ENCODE data around the gene ZNF598.
A peak's percentile ranks its signal among the peaks of the same experiment; 100 is the strongest.
"Not testable (repeated sequence)": the region's sequence is repeated elsewhere in the genome, so short reads cannot be mapped to it uniquely, and the experiment has no call there.

ZNF598 gene

DNA sequence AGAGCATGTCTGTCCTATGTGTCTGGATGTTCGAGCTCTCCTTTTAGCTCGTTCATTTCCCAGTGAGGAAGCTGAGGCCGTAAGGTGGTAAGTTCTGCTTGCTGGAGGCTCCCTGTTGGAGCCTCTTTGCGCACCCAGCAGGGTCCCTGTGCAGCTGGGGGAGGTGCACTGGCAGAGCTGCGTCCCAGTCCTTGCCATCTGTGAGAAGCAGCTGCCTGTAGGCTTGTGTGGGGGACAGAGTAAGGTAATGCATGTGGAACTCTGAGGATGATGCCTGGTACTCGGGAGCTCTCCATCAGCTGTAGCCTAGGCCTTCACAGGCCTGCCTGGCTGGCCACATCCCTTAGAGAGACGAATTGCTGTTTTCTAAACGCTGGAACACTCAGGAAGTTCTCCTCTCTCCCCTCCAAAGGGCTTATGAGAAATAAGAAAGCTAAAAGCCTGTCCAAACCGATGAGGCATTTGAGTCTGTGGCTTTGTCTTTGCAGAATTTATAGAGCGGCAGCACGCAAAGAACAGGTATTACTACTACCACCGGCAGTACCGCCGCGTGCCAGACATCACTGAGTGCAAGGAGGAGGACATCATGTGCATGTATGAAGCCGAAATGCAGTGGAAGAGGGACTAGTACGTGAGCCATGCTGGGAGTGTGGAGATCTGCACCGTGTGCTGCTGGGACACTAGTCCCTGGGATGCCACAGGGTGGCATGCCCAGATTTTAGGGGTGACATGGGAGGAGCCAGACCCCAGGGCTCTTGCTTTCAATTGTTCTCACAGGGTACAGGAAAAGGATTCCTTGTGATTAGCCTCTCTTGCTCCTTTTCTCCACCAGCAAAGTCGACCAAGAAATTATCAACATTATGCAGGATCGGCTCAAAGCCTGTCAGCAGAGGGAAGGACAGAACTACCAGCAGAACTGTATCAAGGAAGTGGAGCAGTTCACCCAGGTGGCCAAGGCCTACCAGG lies 48.7 kb downstream of the ZNF598 start:
- DNase-seq (ENCODE audit: low read depth, low spot score): peak; percentile 40

GRCh38 chr16:1959269-1960039 lies 50.2 kb downstream of the ZNF598 start, which contains the start of gene NDUFB10:
NDUFB10 (plus strand) TSS chr16:1959538; CDS start chr16:1959625, 87 bp downstream.
- DNase-seq (ENCODE audit: low read depth, low spot score): peak; percentile 96

DNA sequence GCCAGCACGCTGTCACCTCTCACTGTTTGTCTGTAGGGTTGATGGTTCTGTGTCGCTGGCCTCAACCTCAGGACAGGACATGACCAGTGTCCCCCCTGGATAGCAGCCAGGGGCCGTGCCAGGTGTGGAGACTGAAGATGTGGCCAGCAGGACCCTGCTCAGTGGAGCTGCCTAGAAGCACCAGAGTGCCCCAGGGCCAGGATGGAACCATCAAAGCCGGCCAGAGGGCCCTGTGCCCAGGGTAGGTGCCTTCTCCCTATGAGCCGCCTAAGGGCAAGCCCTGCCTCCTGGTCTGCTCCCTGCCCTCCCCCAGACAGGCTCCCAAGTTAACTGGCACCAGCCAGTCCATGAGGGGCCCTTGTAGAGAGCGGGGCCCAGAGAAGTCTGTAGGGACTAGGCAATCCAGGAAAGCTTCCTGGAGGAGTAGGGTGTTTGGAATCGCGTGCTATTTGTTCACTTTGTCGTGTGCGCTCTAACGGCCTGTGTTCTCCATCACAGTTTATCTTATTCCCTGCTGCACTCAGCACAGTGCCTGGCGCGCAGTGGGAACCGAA lies 50.8 kb downstream of the ZNF598 start:
- no peak for DNase-seq (ENCODE audit: low read depth, low spot score)

GRCh38 chr16:1958143-1958491 lies 51.5 kb downstream of the ZNF598 start:
- DNase-seq (ENCODE audit: low read depth, low spot score): not testable (repeated sequence)

- DNase-seq (ENCODE audit: low read depth, low spot score): not testable (repeated sequence)
Measured at GRCh38 chr16:1957434-1958142, 52.0 kb downstream of the ZNF598 start.

DNA sequence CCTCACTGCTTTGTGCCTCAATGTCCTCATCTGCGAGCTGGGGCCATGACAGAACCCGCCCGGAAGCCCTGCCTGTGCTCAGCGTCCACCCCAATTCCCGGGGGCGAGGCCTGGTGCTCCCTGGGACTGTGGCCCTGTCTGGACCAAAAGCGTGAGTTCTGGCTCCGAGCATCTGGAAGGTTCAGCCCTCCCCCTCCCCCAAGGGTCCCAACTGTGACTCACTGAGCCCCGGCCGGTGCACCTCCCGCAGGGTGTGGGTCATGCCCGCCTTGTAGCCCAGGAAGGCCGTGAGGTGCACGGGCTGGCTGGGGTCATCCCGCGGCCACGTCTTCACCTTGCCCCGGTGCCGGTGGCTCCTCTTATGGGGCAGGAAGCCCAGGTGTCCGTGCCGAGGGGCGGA lies 55.9 kb downstream of the ZNF598 start:
- DNase-seq (ENCODE audit: low read depth, low spot score): no peak

DNA sequence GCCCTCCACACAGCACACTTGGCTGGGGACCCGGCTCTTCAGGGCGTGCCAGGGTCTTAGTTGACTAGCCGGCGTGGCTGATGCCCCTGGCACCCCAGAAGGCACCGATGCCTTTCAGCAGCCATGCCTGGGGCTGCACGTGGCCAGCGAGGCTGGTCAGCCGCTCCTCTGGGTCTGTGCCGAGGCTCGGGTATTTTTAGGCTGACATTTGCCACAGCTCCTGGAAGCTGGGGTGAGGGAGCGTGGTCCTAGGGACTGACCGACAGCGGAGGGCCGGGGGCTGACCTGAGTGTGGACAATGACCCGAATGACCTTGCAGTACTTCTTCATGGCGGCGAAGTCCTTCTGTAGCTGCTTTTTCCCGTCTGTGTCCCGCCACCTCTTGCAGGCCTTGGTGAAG lies 59.1 kb downstream of the ZNF598 start:
- DNase-seq (ENCODE audit: low read depth, low spot score): no peak

DNA sequence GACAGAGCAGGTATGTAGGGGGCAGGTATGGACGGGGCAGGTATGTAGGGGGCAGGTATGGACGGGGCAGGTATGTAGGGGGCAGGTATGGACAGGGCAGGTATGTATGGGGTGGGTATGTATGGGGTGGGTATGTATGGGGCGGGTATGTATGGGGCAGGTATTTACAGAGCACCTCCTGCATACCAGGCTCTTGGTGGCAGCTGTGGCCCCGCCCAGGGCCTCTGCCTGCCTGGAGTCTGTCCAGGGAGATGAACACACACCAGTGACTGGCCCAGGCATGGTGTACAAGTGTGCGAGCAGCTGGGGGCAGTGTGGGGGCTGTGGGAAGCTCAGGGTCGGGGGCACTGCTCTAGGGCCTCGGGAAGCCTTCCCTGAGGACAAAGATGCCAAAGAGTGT lies 59.6 kb downstream of the ZNF598 start:
- DNase-seq (ENCODE audit: low read depth, low spot score): no peak

DNA sequence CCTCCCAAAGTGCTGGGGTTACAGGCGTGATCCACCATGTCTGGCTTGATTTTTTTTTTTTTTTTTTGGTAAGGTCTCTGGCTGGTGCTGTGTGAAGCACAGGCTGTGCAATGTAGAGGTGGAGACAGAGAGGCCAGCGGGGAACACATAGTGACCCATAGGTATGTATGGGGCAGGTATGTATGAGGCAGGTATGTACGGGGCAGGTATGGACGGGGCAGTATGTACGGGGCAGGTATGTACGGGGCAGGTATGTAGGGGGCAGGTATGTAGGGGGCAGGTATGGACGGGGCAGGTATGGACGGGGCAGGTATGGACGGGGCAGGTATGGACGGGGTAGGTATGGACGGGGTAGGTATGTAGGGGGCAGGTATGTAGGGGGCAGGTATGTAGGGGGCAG lies 60.1 kb downstream of the ZNF598 start:
- DNase-seq (ENCODE audit: low read depth, low spot score): no peak
